Measurements from ENCODE around the gene ZFP57.

DNA sequence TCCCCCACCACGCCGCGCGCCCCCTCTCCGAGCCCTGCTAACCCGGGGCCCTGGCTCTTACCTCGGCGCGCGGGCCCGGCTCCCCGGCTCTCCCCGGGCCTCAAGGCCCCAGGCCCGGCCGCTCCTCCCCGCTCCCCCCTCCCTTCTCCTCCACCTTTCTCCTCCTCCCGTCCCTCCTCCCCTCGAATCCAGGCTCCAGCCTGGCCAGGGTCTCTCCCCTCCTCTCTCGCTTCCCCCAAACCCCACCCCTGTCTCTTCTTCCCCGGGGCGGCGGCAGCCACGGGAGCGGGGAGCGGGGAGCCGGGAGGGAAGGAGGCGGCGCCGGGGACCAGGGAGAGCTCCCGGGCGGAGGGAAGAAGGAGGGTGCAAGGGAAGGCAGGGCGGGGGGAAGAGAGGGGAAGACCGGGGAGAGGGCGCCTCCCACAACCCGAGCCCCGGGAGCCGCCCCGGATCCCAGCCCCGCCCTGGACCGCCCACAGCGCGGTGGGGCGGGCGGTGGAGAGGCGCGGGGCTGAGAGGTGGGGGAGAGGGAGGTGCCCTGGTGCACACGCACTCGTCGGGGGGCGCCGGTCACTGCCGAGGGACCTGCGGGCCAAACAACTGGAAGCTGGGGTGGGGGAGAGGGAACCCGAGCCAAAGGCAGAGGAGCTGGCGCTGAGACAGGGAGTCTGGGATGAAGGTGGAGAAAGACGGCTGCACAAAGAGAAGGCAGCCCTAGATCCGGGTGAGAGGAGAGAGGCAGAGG lies 48.0 kb downstream of the ZFP57 start, which contains the start of gene GABBR1:
- TF ChIP-seq EZH2 (IDR thresholded peaks at IDR 0.05; ENCODE audit: borderline replicate concordance, control insufficient read depth, low read depth, low read length) (no peak), EP300 (IDR thresholded peaks at IDR 0.05; ENCODE audit: borderline replicate concordance in 1 of 2, control insufficient read depth in 1 of 2, low read depth in 2 of 2, low read length in 2 of 2) (no peak), CTCF (IDR thresholded peaks at IDR 0.05 in 2 of 3, conservative IDR thresholded peaks at IDR 0.05 in 1 of 3; ENCODE audit: control insufficient read depth in 2 of 3, extremely low read depth in 1 of 3, insufficient read depth in 1 of 3, low read depth in 3 of 3, low read length in 3 of 3) (no peak)
